Right atrium auricular region (tissue), 2 donors: ENCODE measurements around the gene RPUSD1. TPM values are rescaled to one million over a fixed set of nuclear protein-coding genes. Genes with fewer than 3 reads are reported as not detected.
"Not testable (repeated sequence)": the region's sequence is repeated elsewhere in the genome, so short reads cannot be mapped to it uniquely, and the experiment has no call there.

ENCODE experiments used
- DNase-seq: peaks from one replicate; pipeline ENCODE4 v3.0.0-alpha.2; 2019; ENCODE audit warnings: low spot score
- H3K27ac ChIP-seq, 2 donors: fragments of 200-600 bp; sonication (generic); 1 replicate in 1 of 2; 2 replicates in 1 of 2; pipeline ENCODE4 v1.5.1; 2016 to 2019
- H3K27me3 ChIP-seq, 2 donors: fragments of 200-600 bp; sonication (generic); one replicate each; pipeline versions ENCODE4 v1.5.1 to v1.6.0; 2017 to 2019
- H3K36me3 ChIP-seq: fragments of 200-600 bp; sonication (generic); one replicate; pipeline ENCODE4 v1.5.1; 2016
- H3K4me1 ChIP-seq, 2 donors: fragments of 200-600 bp; sonication (generic); one replicate each; pipeline versions ENCODE4 v1.5.1 to v1.6.0; 2017 to 2019
- H3K4me3 ChIP-seq, 2 donors: fragments of 200-600 bp; sonication (generic); 1 replicate in 1 of 2; 2 replicates in 1 of 2; pipeline ENCODE4 v1.5.1; 2017 to 2019; ENCODE audit warnings: mild to moderate bottlenecking in 1 of 2, moderate library complexity in 1 of 2
- H3K9me3 ChIP-seq, 2 donors: fragments of 200-600 bp; sonication (generic); one replicate each; pipeline ENCODE4 v1.5.1; 2019
- CTCF ChIP-seq, 2 donors: fragments of 200-600 bp; sonication (generic); IDR thresholded peaks; one replicate each; pipeline ENCODE4 v1.5.1; 2019; ENCODE audit warnings: antibody characterized with exemption in 2 of 2
- total RNA-seq, 2 donors: library from RNA; depleted of rRNA; stranded (reverse); fragments of >200 nt; gene quantifications; one replicate each; pipeline ENCODE4 v1.1.0, GENCODE V29; 2016

The RPUSD1 gene
- total RNA-seq, 2 donors from 2014 or later = 11.4 to 13.2 TPM

GRCh38 chr16:743794-744500 lies 44.2 kb downstream of the RPUSD1 start:
- H3K4me3 ChIP-seq = no peak overlapping the region
- H3K4me1 ChIP-seq = peaks cover 0 to 13% of the 10 kb centered on the region in 2 donors
- H3K9me3 ChIP-seq = no peaks in the 10 kb centered on the region
- no peak for DNase-seq
- no peak overlapping the region for H3K27ac ChIP-seq
- no peaks in the 10 kb centered on the region for H3K36me3 ChIP-seq
- H3K27me3 ChIP-seq = no peaks in the 10 kb centered on the region
- no peak for TF ChIP-seq CTCF (IDR thresholded peaks at IDR 0.05)

GRCh38 chr16:742894-743293 lies 45.3 kb downstream of the RPUSD1 start:
- not testable (repeated sequence) for H3K9me3 ChIP-seq, DNase-seq, H3K36me3 ChIP-seq, H3K27me3 ChIP-seq, H3K4me3 ChIP-seq, H3K27ac ChIP-seq
- H3K4me1 ChIP-seq = peaks cover 0 to 13% of the 10 kb centered on the region in 2 donors

GRCh38 chr16:741986-742629 lies 46.1 kb downstream of the RPUSD1 start:
- no peak for TF ChIP-seq CTCF (IDR thresholded peaks at IDR 0.05)
- DNase-seq = no peak

GRCh38 chr16:740764-741505 lies 47.2 kb downstream of the RPUSD1 start, which contains the start of gene CIAO3:
CIAO3 (minus strand) TSS chr16:740997; CDS start chr16:740985, 12 bp downstream.
- H3K27me3 ChIP-seq = no peaks in the 10 kb centered on the region
- peak within 1 kb of the TSS; percentile 61 to 83 for H3K4me3 ChIP-seq
- peak; percentile 94 to 100 for TF ChIP-seq CTCF (IDR thresholded peaks at IDR 0.05)
- peaks cover 0 to 13% of the 10 kb centered on the region in 2 donors for H3K4me1 ChIP-seq
- H3K9me3 ChIP-seq = no peaks in the 10 kb centered on the region
- DNase-seq = peak; percentile 88
- peak within 1 kb of the TSS; percentile 55 to 78 for H3K27ac ChIP-seq
- H3K36me3 ChIP-seq = peaks cover 15% of the 10 kb centered on the region

More at GRCh38 chr16:741986-742629, 46.1 kb downstream of the RPUSD1 start:
- Histone ChIP-seq H3K36me3 (peaks cover 4% of the 10 kb centered on the region), H3K9me3 (no peaks in the 10 kb centered on the region), H3K27ac (no peak overlapping the region), H3K27me3 (no peaks in the 10 kb centered on the region), H3K4me3 (no peak overlapping the region), H3K4me1 (peaks cover 0 to 13% of the 10 kb centered on the region in 2 donors)

GRCh38 chr16:740459-740763 lies 47.8 kb downstream of the RPUSD1 start:
- DNase-seq = no peak
- H3K27ac ChIP-seq = peak overlapping the region; percentile 55 to 78
- no peak for TF ChIP-seq CTCF (IDR thresholded peaks at IDR 0.05)
- H3K4me3 ChIP-seq = peak overlapping the region; percentile 61 to 83
- H3K27me3 ChIP-seq = no peaks in the 10 kb centered on the region
- peaks cover 19% of the 10 kb centered on the region for H3K36me3 ChIP-seq
- H3K9me3 ChIP-seq = no peaks in the 10 kb centered on the region
- peaks cover 0 to 13% of the 10 kb centered on the region in 2 donors for H3K4me1 ChIP-seq
